Effector memory CD8-positive, alpha-beta T cell (primary cell): Measurements from ENCODE around the gene LEMD2.

Experiments
- ATAC-seq: fragments of 150-1000 bp; cut with Tn5 transposase; replicated peaks from 2 replicates; pipeline ENCODE4 v1.10.0; 2021; ENCODE audit warnings: mild to moderate bottlenecking, moderate library complexity
- DNase-seq, 3 experiments: peaks; one replicate each; pipeline ENCODE4 v3.0.0; 2021
- H3K27ac Mint-ChIP-seq, 2 donors: one replicate each; pipeline ENCODE4 v1.8.0; 2022; ENCODE audit warnings: mild to moderate bottlenecking in 2 of 2, mixed read lengths in 2 of 2, moderate library complexity in 2 of 2
- H3K27me3 Mint-ChIP-seq, 2 donors: one replicate each; pipeline ENCODE4 v1.8.0; 2022; ENCODE audit warnings: mixed read lengths in 2 of 2
- H3K36me3 Mint-ChIP-seq: one replicate; pipeline ENCODE4 v1.8.0; 2022; ENCODE audit warnings: mild to moderate bottlenecking, moderate library complexity, mixed read lengths; ENCODE audit not compliant: insufficient read depth
- H3K4me1 Mint-ChIP-seq, 2 donors: one replicate each; pipeline ENCODE4 v1.8.0; 2022; ENCODE audit warnings: low read depth in 2 of 2, mixed read lengths in 2 of 2
- H3K4me3 Mint-ChIP-seq, 2 donors: one replicate each; pipeline ENCODE4 v1.8.0; 2022; ENCODE audit warnings: mild to moderate bottlenecking in 2 of 2, mixed read lengths in 2 of 2, moderate library complexity in 2 of 2
- H3K9me3 Mint-ChIP-seq, 2 donors: one replicate each; pipeline ENCODE4 v1.8.0; 2022; ENCODE audit warnings: mixed read lengths in 2 of 2

The LEMD2 gene

GRCh38 chr6:33737267-33738026 lies 51.5 kb downstream of the LEMD2 start:
- DNase-seq, result no peak
- Mint-ChIP-seq H3K9me3 (no peaks in the 10 kb centered on the region), H3K4me3 (no peak overlapping the region), H3K4me1 (no peaks in the 10 kb centered on the region), H3K27ac (no peak overlapping the region), H3K27me3 (peaks cover 4 to 17% of the 10 kb centered on the region in 2 donors), H3K36me3 (no peaks in the 10 kb centered on the region)
- no peak for ATAC-seq

GRCh38 chr6:33735216-33735615 lies 53.7 kb downstream of the LEMD2 start:
- H3K9me3 Mint-ChIP-seq, result no peaks in the 10 kb centered on the region
- ATAC-seq (no peak), DNase-seq (no peak)
- peaks cover 0 to 3% of the 10 kb centered on the region in 2 donors for H3K4me1 Mint-ChIP-seq
- peaks cover 3 to 29% of the 10 kb centered on the region in 2 donors for H3K27me3 Mint-ChIP-seq
- H3K27ac Mint-ChIP-seq, result no peak overlapping the region
- peaks cover 4% of the 10 kb centered on the region for H3K36me3 Mint-ChIP-seq
- H3K4me3 Mint-ChIP-seq, result no peak overlapping the region

- DNase-seq (no peak), ATAC-seq (no peak)
- Mint-ChIP-seq H3K27me3 (peaks cover 11 to 40% of the 10 kb centered on the region in 2 donors), H3K4me3 (no peak overlapping the region), H3K27ac (no peak overlapping the region), H3K36me3 (peaks cover 4% of the 10 kb centered on the region), H3K9me3 (no peaks in the 10 kb centered on the region), H3K4me1 (peaks cover 0 to 3% of the 10 kb centered on the region in 2 donors)
These were observed 55.3 kb downstream of the LEMD2 start for GRCh38 chr6:33733709-33734007.

GRCh38 chr6:33732817-33733708 lies 55.9 kb downstream of the LEMD2 start:
- DNase-seq (no peak), ATAC-seq (no peak)
- no peaks in the 10 kb centered on the region for H3K9me3 Mint-ChIP-seq
- H3K27ac Mint-ChIP-seq, result no peak overlapping the region
- H3K27me3 Mint-ChIP-seq, result peaks cover 13 to 46% of the 10 kb centered on the region in 2 donors
- peaks cover 0 to 3% of the 10 kb centered on the region in 2 donors for H3K4me1 Mint-ChIP-seq
- peaks cover 4% of the 10 kb centered on the region for H3K36me3 Mint-ChIP-seq
- no peak overlapping the region for H3K4me3 Mint-ChIP-seq

- H3K27ac Mint-ChIP-seq, result no peak overlapping the region
- ATAC-seq (no peak), DNase-seq (no peak)
- no peak overlapping the region for H3K4me3 Mint-ChIP-seq
- peaks cover 4% of the 10 kb centered on the region for H3K36me3 Mint-ChIP-seq
- H3K4me1 Mint-ChIP-seq, result peaks cover 0 to 3% of the 10 kb centered on the region in 2 donors
- H3K27me3 Mint-ChIP-seq, result peaks cover 13 to 46% of the 10 kb centered on the region in 2 donors
- H3K9me3 Mint-ChIP-seq, result no peaks in the 10 kb centered on the region
These were observed 56.5 kb downstream of the LEMD2 start for GRCh38 chr6:33732385-33732784.

- peaks cover 15 to 52% of the 10 kb centered on the region in 2 donors for H3K27me3 Mint-ChIP-seq
- H3K4me3 Mint-ChIP-seq, result no peak overlapping the region
- H3K9me3 Mint-ChIP-seq, result no peaks in the 10 kb centered on the region
- H3K4me1 Mint-ChIP-seq, result peaks cover 0 to 3% of the 10 kb centered on the region in 2 donors
- no peak overlapping the region for H3K27ac Mint-ChIP-seq
- ATAC-seq, result no peak
- peaks cover 4% of the 10 kb centered on the region for H3K36me3 Mint-ChIP-seq
- no peak for DNase-seq
These were observed 57.1 kb downstream of the LEMD2 start for GRCh38 chr6:33731751-33732282.

- Mint-ChIP-seq H3K9me3 (no peaks in the 10 kb centered on the region), H3K27ac (no peak overlapping the region), H3K4me1 (peaks cover 0 to 3% of the 10 kb centered on the region in 2 donors), H3K27me3 (peaks cover 21 to 59% of the 10 kb centered on the region in 2 donors), H3K36me3 (peaks cover 4% of the 10 kb centered on the region), H3K4me3 (no peak overlapping the region)
- no peak for ATAC-seq
- no peak for DNase-seq
These were observed 57.9 kb downstream of the LEMD2 start for GRCh38 chr6:33731035-33731434.

GRCh38 chr6:33730611-33731010 lies 58.3 kb downstream of the LEMD2 start:
- Mint-ChIP-seq H3K9me3 (no peaks in the 10 kb centered on the region), H3K4me1 (peaks cover 0 to 3% of the 10 kb centered on the region in 2 donors), H3K4me3 (no peak overlapping the region), H3K36me3 (peaks cover 4% of the 10 kb centered on the region), H3K27ac (no peak overlapping the region), H3K27me3 (peaks cover 21 to 64% of the 10 kb centered on the region in 2 donors)
- no peak for DNase-seq
- ATAC-seq, result no peak

GRCh38 chr6:33729059-33729458 lies 59.9 kb downstream of the LEMD2 start:
- no peak overlapping the region for H3K4me3 Mint-ChIP-seq
- ATAC-seq (no peak), DNase-seq (no peak)
- H3K27me3 Mint-ChIP-seq, result peaks cover 21 to 79% of the 10 kb centered on the region in 2 donors
- H3K27ac Mint-ChIP-seq, result no peak overlapping the region
- H3K4me1 Mint-ChIP-seq, result peaks cover 0 to 3% of the 10 kb centered on the region in 2 donors
- no peaks in the 10 kb centered on the region for H3K9me3 Mint-ChIP-seq
- peaks cover 4% of the 10 kb centered on the region for H3K36me3 Mint-ChIP-seq

GRCh38 chr6:33728438-33728837 lies 60.5 kb downstream of the LEMD2 start:
- H3K4me1 Mint-ChIP-seq, result peaks cover 0 to 3% of the 10 kb centered on the region in 2 donors
- DNase-seq (no peak), ATAC-seq (no peak)
- H3K36me3 Mint-ChIP-seq, result peaks cover 4% of the 10 kb centered on the region
- H3K4me3 Mint-ChIP-seq, result no peak overlapping the region
- H3K9me3 Mint-ChIP-seq, result no peaks in the 10 kb centered on the region
- peaks cover 25 to 84% of the 10 kb centered on the region in 2 donors for H3K27me3 Mint-ChIP-seq
- H3K27ac Mint-ChIP-seq, result no peak overlapping the region

GRCh38 chr6:33727932-33728331 lies 61.0 kb downstream of the LEMD2 start:
- Mint-ChIP-seq H3K4me1 (peaks cover 0 to 3% of the 10 kb centered on the region in 2 donors), H3K27ac (no peak overlapping the region), H3K9me3 (no peaks in the 10 kb centered on the region), H3K4me3 (no peak overlapping the region), H3K36me3 (peaks cover 4% of the 10 kb centered on the region), H3K27me3 (peaks cover 30 to 84% of the 10 kb centered on the region in 2 donors)
- DNase-seq (no peak), ATAC-seq (no peak)

- Mint-ChIP-seq H3K4me1 (peaks cover 0 to 3% of the 10 kb centered on the region in 2 donors), H3K4me3 (no peak overlapping the region), H3K9me3 (no peaks in the 10 kb centered on the region), H3K27me3 (peaks cover 39 to 86% of the 10 kb centered on the region in 2 donors), H3K36me3 (peaks cover 4% of the 10 kb centered on the region), H3K27ac (no peak overlapping the region)
- no peak for DNase-seq
- no peak for ATAC-seq
These were observed 61.8 kb downstream of the LEMD2 start for GRCh38 chr6:33727126-33727525.

- H3K27ac Mint-ChIP-seq, result no peak overlapping the region
- H3K4me3 Mint-ChIP-seq, result no peak overlapping the region
- peaks cover 0 to 3% of the 10 kb centered on the region in 2 donors for H3K4me1 Mint-ChIP-seq
- H3K27me3 Mint-ChIP-seq, result peaks cover 42 to 88% of the 10 kb centered on the region in 2 donors
- H3K9me3 Mint-ChIP-seq, result no peaks in the 10 kb centered on the region
- H3K36me3 Mint-ChIP-seq, result peaks cover 4% of the 10 kb centered on the region
- DNase-seq, result no peak
- no peak for ATAC-seq
These were observed 62.2 kb downstream of the LEMD2 start for GRCh38 chr6:33726696-33727095.
